Activated CD8-positive, alpha-beta memory T cell treated with anti-CD3 and anti-CD28 coated beads, Interleukin-2, amount 50 U/mL, for 4 hours (primary cell): ENCODE measurements around the gene PCDHB11.
"Not testable (repeated sequence)": the region's sequence is repeated elsewhere in the genome, so short reads cannot be mapped to it uniquely, and the experiment has no call there.

Experiments
- DNase-seq: peaks from one replicate; pipeline ENCODE4 v3.0.0-alpha.2; 2020

Gene PCDHB11

GRCh38 chr5:141199359-141200235 lies at the start of gene PCDHB11:
PCDHB11 (plus strand) TSS chr5:141199627; CDS start chr5:141199775, 148 bp downstream.
- no peak for DNase-seq

DNA sequence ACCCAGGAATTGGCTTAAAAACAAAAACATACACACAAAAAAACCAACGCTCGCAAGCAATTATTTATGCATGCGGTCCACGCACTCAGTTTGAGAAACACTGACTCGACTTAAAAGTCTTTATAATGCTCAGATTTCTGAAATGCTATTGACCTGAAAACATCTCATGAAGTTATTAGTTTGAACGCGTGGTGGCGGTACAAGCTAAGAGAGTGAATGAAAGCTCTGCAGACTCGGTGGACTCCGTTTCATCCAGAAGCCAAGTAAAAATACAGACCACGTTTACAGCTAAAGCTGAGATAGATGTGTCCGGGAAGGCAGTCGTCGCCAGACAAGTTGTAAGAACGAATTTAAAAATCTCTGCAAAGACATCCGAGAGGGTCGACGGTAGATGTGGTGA lies 49.6 kb upstream of the PCDHB11 start, which contains the start of gene PCDHB6:
Gene PCDHB6 (plus strand): TSS at position 246 of the 400 bp plus-strand sequence. CDS start 201 bp downstream, outside the sequence.
- DNase-seq: no peak

GRCh38 chr5:141150224-141150992 lies 49.0 kb upstream of the PCDHB11 start:
- DNase-seq: no peak

- DNase-seq: no peak
These were observed 48.5 kb upstream of the PCDHB11 start for GRCh38 chr5:141150993-141151325.

- not testable (repeated sequence) for DNase-seq
These were observed 47.8 kb upstream of the PCDHB11 start for GRCh38 chr5:141151632-141152031.

DNA sequence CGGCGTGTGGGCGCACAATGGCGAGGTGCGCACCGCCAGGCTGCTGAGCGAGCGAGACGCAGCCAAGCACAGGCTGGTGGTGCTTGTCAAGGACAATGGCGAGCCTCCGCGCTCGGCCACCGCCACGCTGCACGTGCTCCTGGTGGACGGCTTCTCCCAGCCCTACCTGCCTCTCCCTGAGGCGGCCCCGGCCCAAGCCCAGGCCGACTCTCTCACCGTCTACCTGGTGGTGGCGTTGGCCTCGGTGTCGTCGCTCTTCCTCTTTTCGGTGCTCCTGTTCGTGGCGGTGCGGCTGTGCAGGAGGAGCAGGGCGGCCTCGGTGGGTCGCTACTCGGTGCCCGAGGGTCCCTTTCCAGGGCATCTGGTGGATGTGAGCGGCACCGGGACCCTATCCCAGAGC lies 47.3 kb upstream of the PCDHB11 start:
- not testable (repeated sequence) for DNase-seq

DNA sequence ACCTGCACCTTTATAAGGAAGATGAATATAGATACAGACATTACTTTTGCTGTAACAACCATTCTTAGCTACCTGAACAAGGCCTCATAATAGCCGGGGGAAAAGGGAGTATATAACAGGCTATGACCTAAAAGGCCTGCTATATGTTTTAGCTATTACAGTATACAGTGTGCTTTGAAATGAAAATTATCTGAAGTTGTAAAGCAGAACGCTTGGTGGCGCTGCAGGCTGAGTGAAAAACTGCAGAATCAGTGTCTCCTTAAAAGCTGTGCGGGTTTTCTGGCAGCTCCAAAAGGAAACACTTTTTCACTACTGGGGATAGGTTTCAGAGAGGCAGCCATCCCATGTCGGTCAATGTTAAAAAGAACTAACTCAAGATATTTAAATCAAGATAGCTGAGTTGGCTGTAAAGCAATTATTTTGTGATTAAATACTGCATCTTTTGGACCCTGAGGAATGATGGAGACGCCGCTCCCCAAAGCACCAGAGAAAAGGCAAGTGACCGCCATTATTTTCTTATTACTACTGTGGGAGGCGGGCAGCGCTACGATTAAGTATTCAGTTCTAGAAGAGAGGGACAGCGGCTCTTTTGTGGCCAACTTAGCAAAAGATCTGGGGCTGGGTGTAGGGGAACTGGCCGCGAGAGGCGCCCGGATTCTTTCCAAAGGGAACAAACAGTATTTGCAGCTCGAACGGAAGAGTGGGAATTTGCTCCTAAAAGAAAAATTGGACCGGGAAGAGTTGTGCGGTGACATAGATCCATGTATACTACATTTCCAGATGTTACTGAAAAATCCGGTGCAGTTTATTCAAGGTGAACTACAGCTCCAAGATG lies 43.7 kb upstream of the PCDHB11 start:
- DNase-seq: no peak

DNA sequence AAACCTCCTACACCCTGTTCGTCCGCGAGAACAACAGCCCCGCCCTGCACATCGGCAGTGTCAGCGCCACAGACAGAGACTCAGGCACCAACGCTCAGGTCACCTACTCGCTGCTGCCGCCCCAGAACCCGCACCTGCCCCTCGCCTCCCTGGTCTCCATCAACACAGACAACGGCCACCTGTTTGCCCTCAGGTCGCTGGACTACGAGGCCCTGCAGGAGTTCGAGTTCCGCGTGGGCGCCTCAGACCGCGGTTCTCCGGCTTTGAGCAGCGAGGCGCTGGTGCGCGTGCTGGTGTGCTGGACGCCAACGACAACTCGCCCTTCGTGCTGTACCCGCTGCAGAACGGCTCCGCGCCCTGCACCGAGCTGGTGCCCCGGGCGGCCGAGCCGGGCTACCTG lies 42.1 kb upstream of the PCDHB11 start:
- DNase-seq: not testable (repeated sequence)

- not testable (repeated sequence) for DNase-seq
These were observed 41.5 kb upstream of the PCDHB11 start for GRCh38 chr5:141157901-141158300.

GRCh38 chr5:141172381-141173204 lies 26.8 kb upstream of the PCDHB11 start, which contains the start of gene PCDHB7:
PCDHB7 (plus strand) TSS chr5:141172644; CDS start chr5:141172836, 192 bp downstream.
- DNase-seq: no peak

- not testable (repeated sequence) for DNase-seq
These were observed 24.9 kb upstream of the PCDHB11 start for GRCh38 chr5:141174291-141175104.

- DNase-seq: no peak
These were observed 23.5 kb upstream of the PCDHB11 start for GRCh38 chr5:141175933-141176332.

- not testable (repeated sequence) for DNase-seq
These were observed 21.7 kb upstream of the PCDHB11 start, which contains the start of gene PCDHB8 for GRCh38 chr5:141177577-141178191. PCDHB8 (plus strand) TSS chr5:141177790; CDS start chr5:141178035, 245 bp downstream.

DNA sequence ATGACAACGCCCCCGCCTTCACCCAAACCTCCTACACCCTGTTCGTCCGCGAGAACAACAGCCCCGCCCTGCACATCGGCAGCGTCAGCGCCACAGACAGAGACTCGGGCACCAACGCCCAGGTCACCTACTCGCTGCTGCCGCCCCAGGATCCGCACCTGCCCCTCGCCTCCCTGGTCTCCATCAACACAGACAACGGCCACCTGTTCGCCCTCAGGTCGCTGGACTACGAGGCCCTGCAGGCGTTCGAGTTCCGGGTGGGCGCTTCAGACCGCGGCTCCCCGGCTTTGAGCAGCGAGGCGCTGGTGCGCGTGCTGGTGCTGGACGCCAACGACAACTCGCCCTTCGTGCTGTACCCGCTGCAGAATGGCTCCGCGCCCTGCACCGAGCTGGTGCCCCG lies 20.1 kb upstream of the PCDHB11 start:
- not testable (repeated sequence) for DNase-seq

DNA sequence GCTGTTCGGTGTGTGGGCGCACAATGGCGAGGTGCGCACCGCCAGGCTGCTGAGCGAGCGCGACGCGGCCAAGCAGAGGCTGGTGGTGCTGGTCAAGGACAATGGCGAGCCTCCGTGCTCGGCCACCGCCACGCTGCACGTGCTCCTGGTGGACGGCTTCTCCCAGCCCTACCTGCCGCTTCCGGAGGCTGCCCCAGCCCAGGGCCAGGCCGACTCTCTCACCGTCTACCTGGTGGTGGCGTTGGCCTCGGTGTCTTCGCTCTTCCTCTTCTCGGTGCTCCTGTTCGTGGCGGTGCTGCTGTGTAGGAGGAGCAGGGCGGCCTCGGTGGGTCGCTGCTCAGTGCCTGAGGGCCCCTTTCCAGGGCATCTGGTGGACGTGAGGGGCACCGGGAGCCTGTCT lies 19.6 kb upstream of the PCDHB11 start:
- DNase-seq: not testable (repeated sequence)

- no peak for DNase-seq
These were observed 19.1 kb upstream of the PCDHB11 start for GRCh38 chr5:141180313-141180712.

GRCh38 chr5:141182248-141182647 lies 17.2 kb upstream of the PCDHB11 start, which contains the start of gene PCDHB16:
PCDHB16 (plus strand) TSS chr5:141182387; CDS start chr5:141182560, 173 bp downstream.
- no peak for DNase-seq

- not testable (repeated sequence) for DNase-seq
These were observed 15.1 kb upstream of the PCDHB11 start for GRCh38 chr5:141184117-141184855.

GRCh38 chr5:141186897-141187512 lies 12.4 kb upstream of the PCDHB11 start, which contains the start of gene PCDHB9:
PCDHB9 (plus strand) TSS chr5:141187161; CDS start chr5:141187319, 158 bp downstream.
- DNase-seq: no peak
